Measurements from ENCODE around the gene MYT1. TPM values are rescaled to one million over a fixed set of nuclear protein-coding genes. Genes with fewer than 3 reads are reported as not detected.
"Not testable (repeated sequence)": the region's sequence is repeated elsewhere in the genome, so short reads cannot be mapped to it uniquely, and the experiment has no call there.

Gene MYT1
- total RNA-seq, 1 donor from 2014 or later, result not detected

DNA sequence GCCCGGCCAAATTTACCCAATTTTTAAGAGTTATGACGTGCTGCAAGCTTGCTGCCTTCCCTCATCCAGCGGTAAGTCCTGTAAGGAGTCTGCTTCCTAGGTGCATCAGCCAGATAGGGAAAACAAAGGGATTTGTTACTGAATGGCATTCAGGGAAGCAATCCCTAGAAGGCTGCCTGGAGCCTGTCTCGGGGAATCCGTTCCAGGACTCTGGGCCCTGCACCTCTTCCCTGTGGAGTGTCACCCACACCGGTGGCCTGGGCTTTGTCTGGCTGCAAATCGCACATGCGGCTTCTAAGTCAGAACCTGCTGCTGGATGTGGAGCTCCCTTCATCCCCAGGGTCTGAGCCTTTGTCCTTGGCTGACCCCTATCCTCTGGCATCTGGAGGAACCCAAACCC, 7.0 kb downstream of the MYT1 start:
- H3K27me3 ChIP-seq (ENCODE audit: control insufficient read depth, insufficient read depth, low read length), result peaks cover 17% of the 10 kb centered on the region
- TF ChIP-seq, protein P1, sequence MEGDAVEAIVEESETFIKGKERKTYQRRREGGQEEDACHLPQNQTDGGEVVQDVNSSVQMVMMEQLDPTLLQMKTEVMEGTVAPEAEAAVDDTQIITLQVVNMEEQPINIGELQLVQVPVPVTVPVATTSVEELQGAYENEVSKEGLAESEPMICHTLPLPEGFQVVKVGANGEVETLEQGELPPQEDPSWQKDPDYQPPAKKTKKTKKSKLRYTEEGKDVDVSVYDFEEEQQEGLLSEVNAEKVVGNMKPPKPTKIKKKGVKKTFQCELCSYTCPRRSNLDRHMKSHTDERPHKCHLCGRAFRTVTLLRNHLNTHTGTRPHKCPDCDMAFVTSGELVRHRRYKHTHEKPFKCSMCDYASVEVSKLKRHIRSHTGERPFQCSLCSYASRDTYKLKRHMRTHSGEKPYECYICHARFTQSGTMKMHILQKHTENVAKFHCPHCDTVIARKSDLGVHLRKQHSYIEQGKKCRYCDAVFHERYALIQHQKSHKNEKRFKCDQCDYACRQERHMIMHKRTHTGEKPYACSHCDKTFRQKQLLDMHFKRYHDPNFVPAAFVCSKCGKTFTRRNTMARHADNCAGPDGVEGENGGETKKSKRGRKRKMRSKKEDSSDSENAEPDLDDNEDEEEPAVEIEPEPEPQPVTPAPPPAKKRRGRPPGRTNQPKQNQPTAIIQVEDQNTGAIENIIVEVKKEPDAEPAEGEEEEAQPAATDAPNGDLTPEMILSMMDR (IDR thresholded peaks at IDR 0.05; ENCODE audit: insufficient read depth, low read length, poor library complexity, severe bottlenecking), result no peak
- no peak for DNase-seq (ENCODE audit: low read depth)
- H3K4me3 ChIP-seq (ENCODE audit: low read depth, low read length), result no peak overlapping the region
- no peaks in the 10 kb centered on the region for H3K36me3 ChIP-seq (ENCODE audit: control insufficient read depth, insufficient read depth, low read length)

- Histone ChIP-seq H3K36me3 (ENCODE audit: control insufficient read depth, insufficient read depth, low read length) (no peaks in the 10 kb centered on the region), H3K27me3 (ENCODE audit: control insufficient read depth, insufficient read depth, low read length) (peaks cover 15% of the 10 kb centered on the region), H3K4me3 (ENCODE audit: low read depth, low read length) (no peak overlapping the region)
- TF ChIP-seq, protein P1 (IDR thresholded peaks at IDR 0.05; ENCODE audit: insufficient read depth, low read length, poor library complexity, severe bottlenecking), result no peak
- no peak for DNase-seq (ENCODE audit: low read depth)
Measured at GRCh38 chr20:64173116-64173515, 8.9 kb downstream of the MYT1 start.

- peaks cover 6% of the 10 kb centered on the region for H3K27me3 ChIP-seq (ENCODE audit: control insufficient read depth, insufficient read depth, low read length)
- no peak overlapping the region for H3K4me3 ChIP-seq (ENCODE audit: low read depth, low read length)
- no peaks in the 10 kb centered on the region for H3K36me3 ChIP-seq (ENCODE audit: control insufficient read depth, insufficient read depth, low read length)
- no peak for DNase-seq (ENCODE audit: low read depth)
- TF ChIP-seq, protein P1 (IDR thresholded peaks at IDR 0.05; ENCODE audit: insufficient read depth, low read length, poor library complexity, severe bottlenecking), result no peak
Measured at GRCh38 chr20:64176551-64176950, 12.3 kb downstream of the MYT1 start.

DNA sequence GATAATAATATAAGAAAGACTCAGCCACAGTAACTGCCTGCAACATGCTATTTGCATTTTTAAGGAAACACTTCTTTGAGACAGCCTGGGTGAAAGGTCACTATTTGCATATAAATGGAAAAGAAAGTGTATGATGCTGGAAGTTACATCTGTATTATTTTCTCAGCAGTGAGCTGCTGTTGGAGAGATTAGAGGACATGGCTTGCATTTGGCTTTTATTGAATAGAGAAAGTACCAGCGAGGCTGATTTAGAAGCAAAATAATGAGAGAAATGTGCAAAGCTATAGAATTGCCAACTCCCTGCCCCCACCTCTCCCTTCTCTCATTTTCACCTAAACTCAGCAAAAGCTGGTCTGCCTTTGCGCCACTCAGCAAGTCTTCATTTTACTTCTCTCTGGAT, 12.7 kb downstream of the MYT1 start:
- Histone ChIP-seq H3K27me3 (ENCODE audit: control insufficient read depth, insufficient read depth, low read length) (peaks cover 6% of the 10 kb centered on the region), H3K4me3 (ENCODE audit: low read depth, low read length) (no peak overlapping the region), H3K36me3 (ENCODE audit: control insufficient read depth, insufficient read depth, low read length) (no peaks in the 10 kb centered on the region)
- TF ChIP-seq, protein P1 (IDR thresholded peaks at IDR 0.05; ENCODE audit: insufficient read depth, low read length, poor library complexity, severe bottlenecking), result no peak
- DNase-seq (ENCODE audit: low read depth), result no peak

DNA sequence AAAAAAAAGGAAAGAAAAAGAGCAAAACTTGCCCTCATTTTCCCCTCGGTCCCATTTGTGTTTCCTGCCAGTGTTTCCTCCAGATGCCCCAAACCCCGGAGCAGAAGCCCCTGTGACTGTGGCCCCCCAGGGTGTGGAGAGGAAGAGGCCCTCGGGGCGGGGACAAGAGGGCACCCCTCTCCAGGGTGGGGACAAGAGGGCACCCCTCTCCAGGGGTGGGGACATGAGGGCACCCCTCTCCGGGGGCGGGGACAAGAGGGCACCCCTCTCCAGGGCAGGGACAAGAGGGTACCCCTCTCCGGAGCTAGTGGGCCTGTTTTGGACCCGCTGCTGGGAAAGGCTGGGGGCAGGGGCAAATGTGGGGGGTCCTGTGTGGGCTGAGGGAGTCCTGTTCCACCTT, 13.1 kb downstream of the MYT1 start:
- H3K36me3 ChIP-seq (ENCODE audit: control insufficient read depth, insufficient read depth, low read length), result no peaks in the 10 kb centered on the region
- no peak overlapping the region for H3K4me3 ChIP-seq (ENCODE audit: low read depth, low read length)
- TF ChIP-seq, protein P1 (IDR thresholded peaks at IDR 0.05; ENCODE audit: insufficient read depth, low read length, poor library complexity, severe bottlenecking), result no peak
- peaks cover 6% of the 10 kb centered on the region for H3K27me3 ChIP-seq (ENCODE audit: control insufficient read depth, insufficient read depth, low read length)
- no peak for DNase-seq (ENCODE audit: low read depth)

DNA sequence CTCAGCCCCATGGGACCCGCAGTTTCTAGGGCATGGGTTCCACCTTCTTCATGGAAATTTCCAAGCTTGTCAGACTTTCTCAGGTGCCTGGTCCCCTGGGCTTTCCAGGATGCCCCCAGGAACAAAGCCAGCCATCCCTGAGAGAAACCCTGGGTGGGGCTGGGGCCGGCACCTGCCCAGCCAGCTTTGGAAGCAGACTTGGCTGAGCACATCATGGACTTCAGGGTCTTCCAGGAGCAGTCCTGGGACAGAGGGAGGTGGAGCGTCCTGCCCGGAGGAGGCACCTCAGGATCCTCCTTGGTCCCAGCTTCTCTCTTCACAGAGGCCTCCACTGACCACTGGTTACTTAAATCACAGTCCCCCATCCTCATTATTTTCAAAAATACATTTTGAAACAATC, 13.5 kb downstream of the MYT1 start:
- DNase-seq (ENCODE audit: low read depth), result no peak
- Histone ChIP-seq H3K36me3 (ENCODE audit: control insufficient read depth, insufficient read depth, low read length) (no peaks in the 10 kb centered on the region), H3K27me3 (ENCODE audit: control insufficient read depth, insufficient read depth, low read length) (peaks cover 6% of the 10 kb centered on the region), H3K4me3 (ENCODE audit: low read depth, low read length) (no peak overlapping the region)
- TF ChIP-seq, protein P1 (IDR thresholded peaks at IDR 0.05; ENCODE audit: insufficient read depth, low read length, poor library complexity, severe bottlenecking), result no peak

DNA sequence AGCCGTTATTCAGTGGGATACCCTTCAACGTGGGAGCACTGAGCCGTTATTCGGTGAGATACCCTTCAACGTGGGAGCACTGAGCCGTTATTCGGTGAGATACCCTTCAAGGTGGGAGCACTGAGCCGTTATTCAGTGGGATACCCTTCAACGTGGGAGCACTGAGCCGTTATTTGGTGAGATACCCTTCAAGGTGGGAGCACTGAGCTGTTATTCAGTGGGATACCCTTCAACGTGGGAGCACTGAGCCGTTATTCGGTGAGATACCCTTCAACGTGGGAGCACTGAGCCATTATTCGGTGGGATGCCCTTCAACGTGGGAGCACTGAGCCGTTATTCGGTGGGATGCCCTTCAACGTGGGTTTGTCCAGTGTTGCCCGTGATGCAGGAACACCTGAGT, 14.7 kb downstream of the MYT1 start:
- not testable (repeated sequence) for H3K4me3 ChIP-seq (ENCODE audit: low read depth, low read length); DNase-seq (ENCODE audit: low read depth); H3K27me3 ChIP-seq (ENCODE audit: control insufficient read depth, insufficient read depth, low read length); H3K36me3 ChIP-seq (ENCODE audit: control insufficient read depth, insufficient read depth, low read length)
